SK-N-SH (cell line): ENCODE data around the gene TUBB4A.

Experiments used
- CHD2 ChIP-seq: fragments of 150-350 bp; IDR thresholded peaks from 2 replicates; pipeline ENCODE4 v1.6.1; 2018; ENCODE audit warnings: low read length; ENCODE audit not compliant: partially characterized antibody
- REST ChIP-seq: IDR thresholded peaks from 2 replicates; pipeline ENCODE4 v1.6.1; 2012; ENCODE audit warnings: mild to moderate bottlenecking, low read depth, low read length, moderate library complexity

DNA sequence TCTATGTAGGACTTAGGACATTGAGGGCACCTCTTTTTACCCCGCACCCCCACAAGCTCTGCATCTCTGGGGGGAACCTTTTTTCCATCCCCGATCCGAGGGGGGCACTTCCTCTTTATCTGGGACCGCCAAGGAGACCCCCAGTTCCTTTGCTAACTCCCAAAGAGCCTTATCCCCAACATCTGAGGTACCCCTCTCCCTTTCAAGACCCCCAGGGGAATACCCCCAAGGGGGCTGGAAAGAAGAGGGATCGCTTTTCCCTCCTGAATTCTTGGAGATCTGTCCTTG, 29.8 kb upstream of the TUBB4A start:
- TF ChIP-seq REST (no peak), CHD2 (no peak)
